GM23248 (cell line): Measurements from ENCODE around the gene YBX3.

ENCODE experiments used
- EZH2 ChIP-seq: fragments of 200-600 bp; sonication (generic); IDR thresholded peaks from 2 replicates; pipeline ENCODE4 v1.6.1; 2018; ENCODE audit warnings: antibody characterized with exemption, mild to moderate bottlenecking; ENCODE audit not compliant: insufficient read depth, poor library complexity, severe bottlenecking
- EZH2phosphoT487 ChIP-seq: fragments of 200-600 bp; sonication (generic); IDR thresholded peaks from 2 replicates; pipeline ENCODE4 v1.6.1; 2018; ENCODE audit warnings: antibody characterized with exemption, moderate library complexity, mild to moderate bottlenecking, low read depth; ENCODE audit not compliant: insufficient read depth

GRCh38 chr12:10747730-10748129, 24.6 kb upstream of the YBX3 start:
- TF ChIP-seq EZH2 (no peak), EZH2phosphoT487 (no peak)
